HFF-Myc (cell line): ENCODE data around the gene IL6.

Experiments
- DNase-seq: peaks from one replicate; pipeline ENCODE4 v3.0.0-alpha.2; 2011; ENCODE audit warnings: low read depth; ENCODE audit errors: extremely low read depth
- H3K4me3 ChIP-seq: replicated peaks from 2 replicates; pipeline ENCODE4 v1.5.1; 2011; ENCODE audit warnings: low read depth, mild to moderate bottlenecking, control low read depth, low read length
- TF ChIP-seq, protein P1 (sequence below): IDR thresholded peaks from 2 replicates; pipeline ENCODE4 v1.5.1; 2012; ENCODE audit warnings: mild to moderate bottlenecking, low read depth, low read length, control low read depth; ENCODE audit errors: missing control alignments

Gene IL6

DNA sequence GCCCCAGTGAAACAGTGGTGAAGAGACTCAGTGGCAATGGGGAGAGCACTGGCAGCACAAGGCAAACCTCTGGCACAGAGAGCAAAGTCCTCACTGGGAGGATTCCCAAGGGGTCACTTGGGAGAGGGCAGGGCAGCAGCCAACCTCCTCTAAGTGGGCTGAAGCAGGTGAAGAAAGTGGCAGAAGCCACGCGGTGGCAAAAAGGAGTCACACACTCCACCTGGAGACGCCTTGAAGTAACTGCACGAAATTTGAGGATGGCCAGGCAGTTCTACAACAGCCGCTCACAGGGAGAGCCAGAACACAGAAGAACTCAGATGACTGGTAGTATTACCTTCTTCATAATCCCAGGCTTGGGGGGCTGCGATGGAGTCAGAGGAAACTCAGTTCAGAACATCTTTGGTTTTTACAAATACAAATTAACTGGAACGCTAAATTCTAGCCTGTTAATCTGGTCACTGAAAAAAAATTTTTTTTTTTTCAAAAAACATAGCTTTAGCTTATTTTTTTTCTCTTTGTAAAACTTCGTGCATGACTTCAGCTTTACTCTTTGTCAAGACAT is 574 bp upstream of the IL6 start:
- peak; percentile 66 for DNase-seq
- peak overlapping the region; percentile 44 for H3K4me3 ChIP-seq
- TF ChIP-seq, protein P1, sequence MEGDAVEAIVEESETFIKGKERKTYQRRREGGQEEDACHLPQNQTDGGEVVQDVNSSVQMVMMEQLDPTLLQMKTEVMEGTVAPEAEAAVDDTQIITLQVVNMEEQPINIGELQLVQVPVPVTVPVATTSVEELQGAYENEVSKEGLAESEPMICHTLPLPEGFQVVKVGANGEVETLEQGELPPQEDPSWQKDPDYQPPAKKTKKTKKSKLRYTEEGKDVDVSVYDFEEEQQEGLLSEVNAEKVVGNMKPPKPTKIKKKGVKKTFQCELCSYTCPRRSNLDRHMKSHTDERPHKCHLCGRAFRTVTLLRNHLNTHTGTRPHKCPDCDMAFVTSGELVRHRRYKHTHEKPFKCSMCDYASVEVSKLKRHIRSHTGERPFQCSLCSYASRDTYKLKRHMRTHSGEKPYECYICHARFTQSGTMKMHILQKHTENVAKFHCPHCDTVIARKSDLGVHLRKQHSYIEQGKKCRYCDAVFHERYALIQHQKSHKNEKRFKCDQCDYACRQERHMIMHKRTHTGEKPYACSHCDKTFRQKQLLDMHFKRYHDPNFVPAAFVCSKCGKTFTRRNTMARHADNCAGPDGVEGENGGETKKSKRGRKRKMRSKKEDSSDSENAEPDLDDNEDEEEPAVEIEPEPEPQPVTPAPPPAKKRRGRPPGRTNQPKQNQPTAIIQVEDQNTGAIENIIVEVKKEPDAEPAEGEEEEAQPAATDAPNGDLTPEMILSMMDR = peak; percentile 56

DNA sequence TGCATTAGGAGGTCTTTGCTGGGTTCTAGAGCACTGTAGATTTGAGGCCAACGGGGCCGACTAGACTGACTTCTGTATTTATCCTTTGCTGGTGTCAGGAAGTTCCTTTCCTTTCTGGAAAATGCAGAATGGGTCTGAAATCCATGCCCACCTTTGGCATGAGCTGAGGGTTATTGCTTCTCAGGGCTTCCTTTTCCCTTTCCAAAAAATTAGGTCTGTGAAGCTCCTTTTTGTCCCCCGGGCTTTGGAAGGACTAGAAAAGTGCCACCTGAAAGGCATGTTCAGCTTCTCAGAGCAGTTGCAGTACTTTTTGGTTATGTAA is 675 bp downstream of the IL6 start:
- peak overlapping the region; percentile 44 for H3K4me3 ChIP-seq
- DNase-seq = no peak

GRCh38 chr7:22728401-22729029 is 1.5 kb downstream of the IL6 start:
- DNase-seq = peak; percentile 54
- H3K4me3 ChIP-seq = peak overlapping the region; percentile 44
- TF ChIP-seq, protein P1 = peak; percentile 63

More for the DNA sequence above, 675 bp downstream of the IL6 start:
- TF ChIP-seq, protein P1 = no peak

DNA sequence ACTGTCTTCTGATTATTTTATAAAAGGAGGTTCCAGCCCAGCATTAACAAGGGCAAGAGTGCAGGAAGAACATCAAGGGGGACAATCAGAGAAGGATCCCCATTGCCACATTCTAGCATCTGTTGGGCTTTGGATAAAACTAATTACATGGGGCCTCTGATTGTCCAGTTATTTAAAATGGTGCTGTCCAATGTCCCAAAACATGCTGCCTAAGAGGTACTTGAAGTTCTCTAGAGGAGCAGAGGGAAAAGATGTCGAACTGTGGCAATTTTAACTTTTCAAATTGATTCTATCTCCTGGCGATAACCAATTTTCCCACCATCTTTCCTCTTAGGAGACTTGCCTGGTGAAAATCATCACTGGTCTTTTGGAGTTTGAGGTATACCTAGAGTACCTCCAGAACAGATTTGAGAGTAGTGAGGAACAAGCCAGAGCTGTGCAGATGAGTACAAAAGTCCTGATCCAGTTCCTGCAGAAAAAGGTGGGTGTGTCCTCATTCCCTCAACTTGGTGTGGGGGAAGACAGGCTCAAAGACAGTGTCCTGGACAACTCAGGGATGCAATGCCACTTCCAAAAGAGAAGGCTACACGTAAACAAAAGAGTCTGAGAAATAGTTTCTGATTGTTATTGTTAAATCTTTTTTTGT is 2.3 kb downstream of the IL6 start:
- no peak for DNase-seq
- H3K4me3 ChIP-seq = 0 out of 2 replicates have a peak overlapping the region, but pooled peaks have one; percentile 9
- TF ChIP-seq, protein P1 = no peak

GRCh38 chr7:22730066-22730710 is 3.2 kb downstream of the IL6 start:
- TF ChIP-seq, protein P1 = no peak
- DNase-seq = no peak
- no peak overlapping the region for H3K4me3 ChIP-seq

DNA sequence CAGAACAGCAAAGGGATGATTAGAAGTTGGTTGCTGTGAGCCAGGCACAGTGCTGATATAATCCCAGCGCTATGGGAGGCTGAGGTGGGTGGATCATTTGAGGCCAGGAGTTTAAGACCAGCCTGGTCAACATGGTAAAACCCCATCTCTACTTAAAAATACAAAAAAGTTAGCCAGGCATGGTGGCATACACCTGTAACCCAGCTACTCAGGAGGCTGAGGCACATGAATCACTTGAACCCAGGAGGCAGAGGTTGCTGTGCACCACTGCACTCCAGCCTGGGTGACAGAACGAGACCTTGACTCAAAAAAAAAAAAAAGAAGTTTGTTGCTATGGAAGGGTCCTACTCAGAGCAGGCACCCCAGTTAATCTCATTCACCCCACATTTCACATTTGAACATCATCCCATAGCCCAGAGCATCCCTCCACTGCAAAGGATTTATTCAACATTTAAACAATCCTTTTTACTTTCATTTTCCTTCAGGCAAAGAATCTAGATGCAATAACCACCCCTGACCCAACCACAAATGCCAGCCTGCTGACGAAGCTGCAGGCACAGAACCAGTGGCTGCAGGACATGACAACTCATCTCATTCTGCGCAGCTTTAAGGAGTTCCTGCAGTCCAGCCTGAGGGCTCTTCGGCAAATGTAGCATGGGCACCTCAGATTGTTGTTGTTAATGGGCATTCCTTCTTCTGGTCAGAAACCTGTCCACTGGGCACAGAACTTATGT is 4.1 kb downstream of the IL6 start:
- peak overlapping the region; percentile 22; the same call in 1 of the 2 replicates for H3K4me3 ChIP-seq
- TF ChIP-seq, protein P1 = no peak
- DNase-seq = no peak
